ENCODE results near the gene FOXD3.
"Not testable (repeated sequence)": the region's sequence is repeated elsewhere in the genome, so short reads cannot be mapped to it uniquely, and the experiment has no call there.

The FOXD3 gene

GRCh38 chr1:63321066-63321784 is 1.1 kb upstream of the FOXD3 start:
- no peak for DNase-seq

GRCh38 chr1:63321785-63322113 is 618 bp upstream of the FOXD3 start:
- no peak for DNase-seq

GRCh38 chr1:63322944-63323864 is 837 bp downstream of the FOXD3 start:
- peak; percentile 41 to 51 for DNase-seq

GRCh38 chr1:63323865-63324778 is 1.8 kb downstream of the FOXD3 start:
- no peak for DNase-seq

- DNase-seq = no peak
Observed at GRCh38 chr1:63324779-63325119, 2.4 kb downstream of the FOXD3 start.

- DNase-seq = no peak
Observed at GRCh38 chr1:63325279-63325985, 3.1 kb downstream of the FOXD3 start.

GRCh38 chr1:63326106-63326472 is 3.7 kb downstream of the FOXD3 start:
- no peak for DNase-seq

GRCh38 chr1:63326473-63327380 is 4.4 kb downstream of the FOXD3 start:
- no peak for DNase-seq

GRCh38 chr1:63327417-63328054 is 5.2 kb downstream of the FOXD3 start:
- DNase-seq = peak in 1 of 2 donors; percentile 32

GRCh38 chr1:63328122-63328521 is 5.8 kb downstream of the FOXD3 start:
- DNase-seq = no peak

- DNase-seq = no peak
Observed at GRCh38 chr1:63328781-63329180, 6.4 kb downstream of the FOXD3 start.

- DNase-seq = no peak
Observed at GRCh38 chr1:63329621-63330330, 7.4 kb downstream of the FOXD3 start.

- DNase-seq = no peak
Observed at GRCh38 chr1:63330331-63330916, 8.1 kb downstream of the FOXD3 start.

- DNase-seq = no peak
Observed at GRCh38 chr1:63342402-63342801, 20.0 kb downstream of the FOXD3 start.

GRCh38 chr1:63343922-63344321 is 21.6 kb downstream of the FOXD3 start:
- DNase-seq = no peak

GRCh38 chr1:63350320-63350719 is 28.0 kb downstream of the FOXD3 start:
- no peak for DNase-seq

- DNase-seq = no peak
Observed at GRCh38 chr1:63352736-63353135, 30.4 kb downstream of the FOXD3 start.

GRCh38 chr1:63356234-63356633 is 33.9 kb downstream of the FOXD3 start:
- DNase-seq = not testable (repeated sequence)

GRCh38 chr1:63359561-63359960 is 37.2 kb downstream of the FOXD3 start:
- DNase-seq = no peak

- no peak for DNase-seq
Observed at GRCh38 chr1:63362073-63362472, 39.7 kb downstream of the FOXD3 start.
